ENCODE results near the gene SLK. TPM values are rescaled to one million over a fixed set of nuclear protein-coding genes. Genes with fewer than 3 reads are reported as not detected.

The SLK gene
- total and polyA plus RNA-seq, 4 donors: 13.3 to 86.4 (median 31.3) TPM

- 66 to 82% methylated on average over 3 of the region's 3 CpGs for WGBS, 2 donors
- H3K4me3 ChIP-seq: no peak overlapping the region
- ATAC-seq (ENCODE audit: insufficient read depth, low FRiP score): no peak
- peaks cover 2 to 22% (median 5%) of the 10 kb centered on the region in 5 donors for H3K4me1 ChIP-seq (ENCODE audit: control insufficient read depth in 5 of 5, insufficient read depth in 5 of 5, low read length in 5 of 5)
- TF ChIP-seq CTCF (IDR thresholded peaks at IDR 0.05; ENCODE audit: control extremely low read depth, extremely low read depth): no peak
- peak; percentile 50 to 83 (median 69) for DNase-seq
- H3K36me3 ChIP-seq (ENCODE audit: control insufficient read depth in 4 of 4, insufficient read depth in 4 of 4, low read length in 4 of 4): peaks cover 1 to 7% (median 4%) of the 10 kb centered on the region in 4 donors
- no peak overlapping the region for H3K27ac ChIP-seq (ENCODE audit: low read depth in 1 of 2, low read length in 1 of 2)
- H3K9me3 ChIP-seq (ENCODE audit: control insufficient read depth in 4 of 4, insufficient read depth in 3 of 4, low read length in 3 of 4): no peaks in the 10 kb centered on the region
- no peak overlapping the region for H3K9ac ChIP-seq (ENCODE audit: insufficient read depth in 1 of 2, low read length in 2 of 2)
- H3K27me3 ChIP-seq (ENCODE audit: control insufficient read depth in 3 of 3, insufficient read depth in 3 of 3, low read length in 2 of 3): no peaks in the 10 kb centered on the region
These were observed 23.2 kb downstream of the SLK start for GRCh38 chr10:103990121-103990520.

- Histone ChIP-seq H3K9ac (ENCODE audit: insufficient read depth in 1 of 2, low read length in 2 of 2) (no peak overlapping the region), H3K36me3 (ENCODE audit: control insufficient read depth in 4 of 4, insufficient read depth in 4 of 4, low read length in 4 of 4) (peaks cover 1 to 7% (median 5%) of the 10 kb centered on the region in 4 donors), H3K27me3 (ENCODE audit: control insufficient read depth in 3 of 3, insufficient read depth in 3 of 3, low read length in 2 of 3) (no peaks in the 10 kb centered on the region), H3K4me1 (ENCODE audit: control insufficient read depth in 5 of 5, insufficient read depth in 5 of 5, low read length in 5 of 5) (peaks cover 2 to 19% (median 5%) of the 10 kb centered on the region in 5 donors), H3K27ac (ENCODE audit: low read depth in 1 of 2, low read length in 1 of 2) (no peak overlapping the region), H3K9me3 (ENCODE audit: control insufficient read depth in 4 of 4, insufficient read depth in 3 of 4, low read length in 3 of 4) (no peaks in the 10 kb centered on the region), H3K4me3 (no peak overlapping the region)
- no peak for ATAC-seq (ENCODE audit: insufficient read depth, low FRiP score)
- 75 to 80% methylated on average over 1 of the region's 1 CpG for WGBS, 2 donors
- peak in 1 of 3 donors; percentile 30 for DNase-seq
- TF ChIP-seq CTCF (IDR thresholded peaks at IDR 0.05; ENCODE audit: control extremely low read depth, extremely low read depth): no peak
These were observed 23.6 kb downstream of the SLK start for GRCh38 chr10:103990531-103990930.

DNA sequence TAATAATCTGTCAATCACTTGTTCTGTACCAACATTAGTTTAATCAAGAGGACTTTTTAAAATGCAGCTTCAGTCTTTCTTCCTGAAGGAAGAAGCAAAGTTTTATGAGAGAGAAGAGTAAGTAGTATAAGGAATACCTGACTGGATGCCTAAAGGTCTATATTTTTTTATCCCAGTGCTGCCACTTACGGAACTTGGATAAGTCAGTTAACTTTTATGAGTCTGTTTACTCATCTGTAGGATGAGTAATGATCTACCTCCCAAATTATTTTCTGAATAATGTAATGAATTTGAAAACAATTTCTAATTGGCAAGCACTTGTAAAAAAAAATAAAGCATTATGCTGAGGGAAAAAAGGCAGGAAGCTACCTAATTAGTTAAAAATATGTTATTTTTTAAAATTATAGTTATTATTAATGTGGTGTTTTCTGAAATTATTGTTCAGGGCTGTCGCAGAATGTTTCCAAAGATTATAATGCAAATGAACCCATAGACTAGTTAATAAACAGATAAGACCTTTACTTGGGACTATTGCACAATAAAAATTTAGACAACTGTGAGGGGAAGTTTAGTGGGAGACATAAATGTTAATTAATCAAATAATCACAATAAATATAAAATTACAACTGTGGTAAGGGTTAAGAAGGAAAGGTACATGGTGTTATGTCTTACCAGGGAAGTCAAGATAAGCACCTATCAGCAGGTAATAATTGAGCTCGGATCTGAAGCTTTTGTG, 24.6 kb downstream of the SLK start:
- WGBS, 2 donors: 77 to 83% methylated on average over 3 of the region's 3 CpGs
- TF ChIP-seq CTCF (IDR thresholded peaks at IDR 0.05; ENCODE audit: control extremely low read depth, extremely low read depth): no peak

More for the DNA sequence above, 24.6 kb downstream of the SLK start:
- H3K9me3 ChIP-seq (ENCODE audit: control insufficient read depth in 4 of 4, insufficient read depth in 3 of 4, low read length in 3 of 4): no peaks in the 10 kb centered on the region
- H3K36me3 ChIP-seq (ENCODE audit: control insufficient read depth in 4 of 4, insufficient read depth in 4 of 4, low read length in 4 of 4): peaks cover 2 to 8% (median 6%) of the 10 kb centered on the region in 4 donors
- no peak overlapping the region for H3K9ac ChIP-seq (ENCODE audit: insufficient read depth in 1 of 2, low read length in 2 of 2)
- peaks cover 0 to 15% (median 5%) of the 10 kb centered on the region in 5 donors for H3K4me1 ChIP-seq (ENCODE audit: control insufficient read depth in 5 of 5, insufficient read depth in 5 of 5, low read length in 5 of 5)
- no peak for DNase-seq
- H3K27ac ChIP-seq (ENCODE audit: low read depth in 1 of 2, low read length in 1 of 2): no peak overlapping the region
- ATAC-seq (ENCODE audit: insufficient read depth, low FRiP score): no peak
- H3K4me3 ChIP-seq: no peak overlapping the region
- no peaks in the 10 kb centered on the region for H3K27me3 ChIP-seq (ENCODE audit: control insufficient read depth in 3 of 3, insufficient read depth in 3 of 3, low read length in 2 of 3)

Data from lung (tissue), 12 donors.